HepG2 (cell line): ENCODE data around the gene FAT1. TPM values are rescaled to one million over a fixed set of nuclear protein-coding genes. Genes with fewer than 3 reads are reported as not detected.
A peak's percentile ranks its signal among the peaks of the same experiment; 100 is the strongest.

Experiments used
- CC2D1A ChIP-seq: sonication (generic); formaldehyde crosslinking; IDR thresholded peaks from 2 replicates; pipeline ENCODE4 v1.8.1; 2023; ENCODE audit warnings: mild to moderate bottlenecking, missing genetic modification reagents
- HES4 ChIP-seq: sonication (generic); formaldehyde crosslinking; IDR thresholded peaks from 2 replicates; pipeline ENCODE4 v1.9.0; 2021; ENCODE audit warnings: mild to moderate bottlenecking, missing genetic modification reagents, borderline replicate concordance
- HNF4A ChIP-seq: sonication (generic); formaldehyde crosslinking; IDR thresholded peaks from 2 replicates; pipeline ENCODE4 v1.4.0; 2020; ENCODE audit warnings: missing genetic modification reagents
- HNRNPL ChIP-seq: fragments of 200-400 bp; formaldehyde crosslinking; IDR thresholded peaks from 2 replicates; pipeline ENCODE4 v1.6.1; 2017; ENCODE audit warnings: mild to moderate bottlenecking, low read depth, low read length
- KIAA2018 ChIP-seq: sonication (generic); formaldehyde crosslinking; IDR thresholded peaks from 2 replicates; pipeline ENCODE4 v1.5.0; 2020; ENCODE audit warnings: mild to moderate bottlenecking, missing genetic modification reagents, borderline replicate concordance
- NCOA2 ChIP-seq: sonication (generic); formaldehyde crosslinking; IDR thresholded peaks from 2 replicates; pipeline ENCODE4 v1.8.0; 2022; ENCODE audit warnings: inconsistent platforms
- POLR2AphosphoS5 ChIP-seq: IDR thresholded peaks from 2 replicates; pipeline ENCODE4 v1.6.1; 2012; ENCODE audit warnings: low read depth, low read length
- PRMT3 ChIP-seq: sonication (generic); formaldehyde crosslinking; IDR thresholded peaks from 2 replicates; pipeline ENCODE4 v1.8.1; 2022; ENCODE audit warnings: low read depth, mild to moderate bottlenecking, moderate library complexity, missing genetic modification reagents, borderline replicate concordance
- RARA ChIP-seq: IDR thresholded peaks from 2 replicates; pipeline ENCODE4 v1.6.1; 2016; ENCODE audit warnings: missing genetic modification reagents, missing compliant biosample characterization
- SOX6 ChIP-seq, 2 experiments: fragments of 450-650 bp in 1 of 2; sonication (generic) in 1 of 2; formaldehyde crosslinking in 1 of 2; IDR thresholded peaks; 2 replicates each; pipeline versions ENCODE4 v1.4.0 to v1.6.1; 2017 to 2020; ENCODE audit warnings: antibody characterized with exemption in 1 of 2, mild to moderate bottlenecking in 1 of 2, missing genetic modification reagents in 1 of 2
- TBP ChIP-seq: sonication (generic); formaldehyde crosslinking; IDR thresholded peaks from 2 replicates; pipeline ENCODE4 v1.5.0; 2020; ENCODE audit warnings: missing genetic modification reagents
- ZFP36L1 ChIP-seq: sonication (generic); formaldehyde crosslinking; IDR thresholded peaks from 2 replicates; pipeline ENCODE4 v1.8.0; 2022; ENCODE audit warnings: mild to moderate bottlenecking, missing genetic modification reagents, moderate library complexity
- ZKSCAN1 ChIP-seq: fragments of 150-350 bp; IDR thresholded peaks from 2 replicates; pipeline ENCODE4 v1.6.1; 2014; ENCODE audit warnings: low read length
- ZNF121 ChIP-seq: sonication (generic); formaldehyde crosslinking; IDR thresholded peaks from 2 replicates; pipeline ENCODE4 v1.5.0; 2020; ENCODE audit warnings: mild to moderate bottlenecking, missing genetic modification reagents
- ZNF205 ChIP-seq: IDR thresholded peaks from 2 replicates; pipeline ENCODE4 v1.6.1; 2018; ENCODE audit warnings: missing biosample characterization, missing genetic modification reagents
- ZNF207 ChIP-seq: fragments of 450-650 bp; IDR thresholded peaks from 2 replicates; pipeline ENCODE4 v1.6.1; 2016; ENCODE audit warnings: antibody characterized with exemption, borderline replicate concordance
- ZNF292 ChIP-seq: sonication (generic); formaldehyde crosslinking; IDR thresholded peaks from 2 replicates; pipeline ENCODE4 v1.8.1; 2022; ENCODE audit warnings: mild to moderate bottlenecking, low read depth, missing genetic modification reagents, borderline replicate concordance
- ZNF326 ChIP-seq: sonication (generic); formaldehyde crosslinking; IDR thresholded peaks from 2 replicates; pipeline ENCODE4 v1.4.0; 2020; ENCODE audit warnings: missing genetic modification reagents, borderline replicate concordance
- ZNF781 ChIP-seq: sonication (generic); formaldehyde crosslinking; IDR thresholded peaks from 2 replicates; pipeline ENCODE4 v1.5.1; 2020; ENCODE audit warnings: borderline replicate concordance, mild to moderate bottlenecking, missing genetic modification reagents; ENCODE audit errors: not compliant biosample characterization
- ZNF790 ChIP-seq: sonication (generic); formaldehyde crosslinking; IDR thresholded peaks from 2 replicates; pipeline ENCODE4 v1.8.0; 2022; ENCODE audit warnings: missing genetic modification reagents, mild to moderate bottlenecking, borderline replicate concordance
- polyA plus RNA-seq, 8 experiments: library from polyadenylated mRNA; depleted of rRNA in 3 of 8; stranded (reverse) in 7 of 8; unstranded in 1 of 8; fragments of >200 nt; fragmentation: Illumina TruSeq in 4 of 8; extraction: Trizol in 4 of 8; gene quantifications; 2 replicates each; pipeline versions ENCODE4 v1.2.1 to v1.2.3, GENCODE V29; 2011 to 2016; ENCODE audit warnings: low read depth in 4 of 8, missing spikeins in 1 of 8, mixed read lengths in 1 of 8; ENCODE audit not compliant: insufficient read depth in 1 of 8
- total RNA-seq, 5 experiments: library from RNA; depleted of rRNA; stranded (reverse); fragments of >200 nt; fragmentation: Illumina TruSeq; extraction: Trizol; gene quantifications; 2 replicates each; pipeline ENCODE4 v1.2.3, GENCODE V29; 2016; ENCODE audit warnings: low read depth in 1 of 5

Gene FAT1
- total and polyA plus RNA-seq, 2 of the 13 experiments (the other 11 are each of a cell fraction or from before 2014, with no cell fraction given), result 185 to 216 TPM

GRCh38 chr4:186685767-186686183 lies 37.9 kb downstream of the FAT1 start (continued):
- TF ChIP-seq KIAA2018 (CRISPR knock-in tag), result no peak
- no peak for TF ChIP-seq ZNF781 (CRISPR knock-in tag)
- no peak for TF ChIP-seq ZFP36L1 (CRISPR knock-in tag)
- TF ChIP-seq ZNF326 (CRISPR knock-in tag), result no peak
- 0 out of 2 replicates have a peak, but pooled peaks have one; percentile 6 for TF ChIP-seq POLR2AphosphoS5
- TF ChIP-seq ZNF205 (CRISPR knock-in tag), result no peak
- no peak for TF ChIP-seq HNRNPL
- no peak for TF ChIP-seq TBP (CRISPR knock-in tag)
- TF ChIP-seq PRMT3 (CRISPR knock-in tag), result no peak
- 0 out of 2 replicates have a peak, but pooled peaks have one; percentile 58 for TF ChIP-seq NCOA2 (CRISPR knock-in tag)
- TF ChIP-seq ZNF292 (CRISPR knock-in tag), result no peak
- TF ChIP-seq RARA (CRISPR knock-in tag), result peak; percentile 75
- TF ChIP-seq HES4, result no peak
- no peak for TF ChIP-seq ZKSCAN1
- TF ChIP-seq ZNF207, result no peak
- no peak for TF ChIP-seq CC2D1A (CRISPR knock-in tag)
- TF ChIP-seq ZNF121, result no peak
- TF ChIP-seq HNF4A (CRISPR knock-in tag), result peak; percentile 33; the same call in 1 of the 2 replicates
- TF ChIP-seq ZNF790 (CRISPR knock-in tag), result no peak
- no peak for TF ChIP-seq SOX6 (IDR thresholded peaks at IDR 0.05)
- TF ChIP-seq SOX6 (CRISPR knock-in tag; IDR thresholded peaks at IDR 0.05), result no peak
